ENCODE data around the gene TSPAN2. TPM values are rescaled to one million over a fixed set of nuclear protein-coding genes. Genes with fewer than 3 reads are reported as not detected.

TSPAN2 gene
- polyA plus RNA-seq, 1 of the 3 experiments (the other 2 are of a cell fraction): 0.23 TPM

DNA sequence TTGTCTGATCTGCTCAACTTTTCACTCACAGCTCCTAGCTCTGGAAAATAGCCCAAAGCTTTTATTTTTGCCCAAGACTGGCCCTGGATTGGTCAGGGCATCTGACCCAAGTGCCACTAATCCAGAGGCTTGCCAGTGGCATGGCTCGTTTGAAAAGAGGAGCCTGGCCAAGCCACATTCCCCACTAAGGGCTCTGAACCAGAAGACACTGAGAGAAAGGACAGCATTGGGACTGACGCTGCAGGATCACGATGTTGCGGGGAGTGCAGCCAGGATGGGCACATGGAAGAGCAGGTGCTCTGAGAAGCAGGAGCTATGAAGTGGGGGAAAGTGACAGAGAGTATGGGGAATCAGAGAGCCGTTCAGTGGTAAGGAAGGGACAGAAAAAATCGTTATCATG lies 44.9 kb upstream of the TSPAN2 start:
- ChIA-PET POLR2A (interaction anchor here (0.6 kb wide), 1 partner anchor 328 kb away, joined by 3 read pairs; no protein-coding TSS in a partner anchor), CTCF (interaction anchor here (0.9 to 1.4 kb wide), 3 partner anchors 21 to 462 kb away, joined by 3 to 5 read pairs (median 3); no protein-coding TSS in a partner anchor)
- WGBS (ENCODE audit: low lambda C conversion rate): 76% methylated on average over 6 of the region's 6 CpGs
- Histone ChIP-seq H4K20me1 (ENCODE audit: insufficient read depth) (no peaks in the 10 kb centered on the region), H3K4me2 (peak overlapping the region; percentile 66; the same call in 1 of the 2 replicates), H2AFZ (ENCODE audit: low read depth) (0 out of 2 replicates have a peak overlapping the region, but pooled peaks have one; percentile 11), H3K79me2 (ENCODE audit: insufficient read depth) (no peaks in the 10 kb centered on the region), H3K9me2 (no peaks in the 10 kb centered on the region), H3K9ac (peak overlapping the region; percentile 46; the same call in 1 of the 2 replicates), H3K27me3 (ENCODE audit: insufficient read depth) (no peaks in the 10 kb centered on the region), H3K4me3 (ENCODE audit: low read depth in 2 of 2, low read length in 1 of 2) (no peak overlapping the region), H3F3A (replicated peaks; ENCODE audit: insufficient read depth) (peaks cover 21% of the 10 kb centered on the region), H3K4me1 (ENCODE audit: control insufficient read depth in 1 of 2, insufficient read depth in 2 of 2, low read depth in 1 of 2, low read length in 1 of 2) (peaks cover 6 to 25% of the 10 kb centered on the region in 2 experiments; a peak in 3 of 4 replicates), H3K27ac (ENCODE audit: low read depth in 2 of 2, low read length in 1 of 2) (peak overlapping the region in 1 of 2 experiments; percentile 82; a peak in 2 of 4 replicates), H3K36me3 (replicated peaks in 1 of 2; ENCODE audit: control insufficient read depth in 1 of 2, insufficient read depth in 2 of 2, low read length in 1 of 2) (no peaks in the 10 kb centered on the region), H3K9me3 (no peaks in the 10 kb centered on the region)
- TF ChIP-seq RAD21 (IDR thresholded peaks at IDR 0.05; ENCODE audit: low read length) (no peak), NRF1 (IDR thresholded peaks at IDR 0.05; ENCODE audit: low read depth, low read length) (no peak), YY1 (IDR thresholded peaks at IDR 0.05; ENCODE audit: low read depth) (no peak), POLR2AphosphoS5 (IDR thresholded peaks at IDR 0.05; ENCODE audit: low read depth, low read length) (no peak), TAF1 (IDR thresholded peaks at IDR 0.05; ENCODE audit: borderline replicate concordance, low read depth, low read length) (no peak), EP300 (IDR thresholded peaks at IDR 0.05; ENCODE audit: borderline replicate concordance in 1 of 2, low read depth in 1 of 2, low read length in 1 of 2) (no peak), MXI1 (IDR thresholded peaks at IDR 0.05; ENCODE audit: low read depth, low read length) (no peak), RCOR1 (IDR thresholded peaks at IDR 0.05; ENCODE audit: low read length) (no peak), GATA2 (CRISPR knock-in tag; IDR thresholded peaks at IDR 0.05) (no peak), GABPA (IDR thresholded peaks at IDR 0.05; ENCODE audit: low read depth) (no peak)
- TF ChIP-seq, protein P1, sequence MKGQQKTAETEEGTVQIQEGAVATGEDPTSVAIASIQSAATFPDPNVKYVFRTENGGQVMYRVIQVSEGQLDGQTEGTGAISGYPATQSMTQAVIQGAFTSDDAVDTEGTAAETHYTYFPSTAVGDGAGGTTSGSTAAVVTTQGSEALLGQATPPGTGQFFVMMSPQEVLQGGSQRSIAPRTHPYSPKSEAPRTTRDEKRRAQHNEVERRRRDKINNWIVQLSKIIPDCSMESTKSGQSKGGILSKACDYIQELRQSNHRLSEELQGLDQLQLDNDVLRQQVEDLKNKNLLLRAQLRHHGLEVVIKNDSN (IDR thresholded peaks at IDR 0.05; ENCODE audit: borderline replicate concordance, low read depth): no peak
- TF ChIP-seq, protein P2, sequence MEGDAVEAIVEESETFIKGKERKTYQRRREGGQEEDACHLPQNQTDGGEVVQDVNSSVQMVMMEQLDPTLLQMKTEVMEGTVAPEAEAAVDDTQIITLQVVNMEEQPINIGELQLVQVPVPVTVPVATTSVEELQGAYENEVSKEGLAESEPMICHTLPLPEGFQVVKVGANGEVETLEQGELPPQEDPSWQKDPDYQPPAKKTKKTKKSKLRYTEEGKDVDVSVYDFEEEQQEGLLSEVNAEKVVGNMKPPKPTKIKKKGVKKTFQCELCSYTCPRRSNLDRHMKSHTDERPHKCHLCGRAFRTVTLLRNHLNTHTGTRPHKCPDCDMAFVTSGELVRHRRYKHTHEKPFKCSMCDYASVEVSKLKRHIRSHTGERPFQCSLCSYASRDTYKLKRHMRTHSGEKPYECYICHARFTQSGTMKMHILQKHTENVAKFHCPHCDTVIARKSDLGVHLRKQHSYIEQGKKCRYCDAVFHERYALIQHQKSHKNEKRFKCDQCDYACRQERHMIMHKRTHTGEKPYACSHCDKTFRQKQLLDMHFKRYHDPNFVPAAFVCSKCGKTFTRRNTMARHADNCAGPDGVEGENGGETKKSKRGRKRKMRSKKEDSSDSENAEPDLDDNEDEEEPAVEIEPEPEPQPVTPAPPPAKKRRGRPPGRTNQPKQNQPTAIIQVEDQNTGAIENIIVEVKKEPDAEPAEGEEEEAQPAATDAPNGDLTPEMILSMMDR (IDR thresholded peaks at IDR 0.05): no peak
- TF ChIP-seq, protein P3, sequence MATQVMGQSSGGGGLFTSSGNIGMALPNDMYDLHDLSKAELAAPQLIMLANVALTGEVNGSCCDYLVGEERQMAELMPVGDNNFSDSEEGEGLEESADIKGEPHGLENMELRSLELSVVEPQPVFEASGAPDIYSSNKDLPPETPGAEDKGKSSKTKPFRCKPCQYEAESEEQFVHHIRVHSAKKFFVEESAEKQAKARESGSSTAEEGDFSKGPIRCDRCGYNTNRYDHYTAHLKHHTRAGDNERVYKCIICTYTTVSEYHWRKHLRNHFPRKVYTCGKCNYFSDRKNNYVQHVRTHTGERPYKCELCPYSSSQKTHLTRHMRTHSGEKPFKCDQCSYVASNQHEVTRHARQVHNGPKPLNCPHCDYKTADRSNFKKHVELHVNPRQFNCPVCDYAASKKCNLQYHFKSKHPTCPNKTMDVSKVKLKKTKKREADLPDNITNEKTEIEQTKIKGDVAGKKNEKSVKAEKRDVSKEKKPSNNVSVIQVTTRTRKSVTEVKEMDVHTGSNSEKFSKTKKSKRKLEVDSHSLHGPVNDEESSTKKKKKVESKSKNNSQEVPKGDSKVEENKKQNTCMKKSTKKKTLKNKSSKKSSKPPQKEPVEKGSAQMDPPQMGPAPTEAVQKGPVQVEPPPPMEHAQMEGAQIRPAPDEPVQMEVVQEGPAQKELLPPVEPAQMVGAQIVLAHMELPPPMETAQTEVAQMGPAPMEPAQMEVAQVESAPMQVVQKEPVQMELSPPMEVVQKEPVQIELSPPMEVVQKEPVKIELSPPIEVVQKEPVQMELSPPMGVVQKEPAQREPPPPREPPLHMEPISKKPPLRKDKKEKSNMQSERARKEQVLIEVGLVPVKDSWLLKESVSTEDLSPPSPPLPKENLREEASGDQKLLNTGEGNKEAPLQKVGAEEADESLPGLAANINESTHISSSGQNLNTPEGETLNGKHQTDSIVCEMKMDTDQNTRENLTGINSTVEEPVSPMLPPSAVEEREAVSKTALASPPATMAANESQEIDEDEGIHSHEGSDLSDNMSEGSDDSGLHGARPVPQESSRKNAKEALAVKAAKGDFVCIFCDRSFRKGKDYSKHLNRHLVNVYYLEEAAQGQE (IDR thresholded peaks at IDR 0.05; ENCODE audit: low read depth, low read length): no peak
- no peak for DNase-seq
